Kidney (tissue), 14 donors: Measurements from ENCODE around the gene ADAMTS6. TPM values are rescaled to one million over a fixed set of nuclear protein-coding genes. Genes with fewer than 3 reads are reported as not detected.

Source experiments
- DNase-seq, 5 donors: peaks; one replicate each; pipeline ENCODE4 v3.0.0-alpha.2; 2013 to 2020
- FAIRE-seq: peaks from 2 replicates; lab custom pipeline; 2012; peaks lifted over from hg19 to GRCh38; lab: Jason Lieb, UNC
- H3K27ac ChIP-seq, 2 donors: one replicate each; pipeline ENCODE4 v1.7.0; 2013; ENCODE audit warnings: low read depth in 2 of 2, low read length in 2 of 2, inconsistent platforms in 1 of 2
- H3K27me3 ChIP-seq: one replicate; pipeline ENCODE4 v1.7.1; 2013; ENCODE audit warnings: low read length, inconsistent platforms; ENCODE audit not compliant: control insufficient read depth, insufficient read depth
- H3K36me3 ChIP-seq, 3 donors: one replicate each; pipeline versions ENCODE4 v1.7.0 to v1.7.1; 2013; ENCODE audit warnings: low read length in 3 of 3, control low read depth in 1 of 3, inconsistent platforms in 1 of 3; ENCODE audit not compliant: insufficient read depth in 3 of 3, control insufficient read depth in 2 of 3
- H3K4me1 ChIP-seq, 3 donors: one replicate each; pipeline versions ENCODE4 v1.7.0 to v1.7.1; 2013; ENCODE audit warnings: low read length in 3 of 3, inconsistent platforms in 1 of 3, low read depth in 1 of 3; ENCODE audit not compliant: control insufficient read depth in 2 of 3, insufficient read depth in 2 of 3
- H3K4me3 ChIP-seq, 3 donors: one replicate each; pipeline versions ENCODE4 v1.7.0 to v1.8.1; 2013; ENCODE audit warnings: low read length in 3 of 3, control low read depth in 1 of 3, inconsistent platforms in 1 of 3
- H3K9ac ChIP-seq, 3 donors: one replicate each; pipeline versions ENCODE4 v1.7.0 to v1.7.1; 2013; ENCODE audit warnings: low read length in 3 of 3, control low read depth in 1 of 3, inconsistent platforms in 1 of 3
- H3K9me3 ChIP-seq, 3 donors: one replicate each; pipeline versions ENCODE4 v1.7.0 to v1.7.1; 2013; ENCODE audit warnings: low read length in 3 of 3, control low read depth in 1 of 3, inconsistent platforms in 1 of 3; ENCODE audit not compliant: control insufficient read depth in 2 of 3, insufficient read depth in 1 of 3
- CTCF ChIP-seq: IDR thresholded peaks from 3 replicates; pipeline ENCODE4 v1.5.1; 2012; ENCODE audit warnings: mild to moderate bottlenecking, moderate library complexity, borderline replicate concordance; ENCODE audit not compliant: insufficient read depth; ENCODE audit errors: extremely low read depth
- intact Hi-C: fragments of 100-400 bp; cut with DNase I; formaldehyde crosslinking; loops from one replicate; pipeline ENCODE4 v1.11.1; 2022
- polyA plus RNA-seq: library from polyadenylated mRNA; stranded (reverse); fragments of 350-450 nt; fragmentation: Illumina TruSeq; extraction: RNeasy Lipid Tissue Mini Kit (QIAGEN cat#74804); gene quantifications from one replicate; pipeline ENCODE4 v1.2.3, GENCODE V29; 2014; ENCODE audit warnings: low read depth, low replicate concordance; ENCODE audit not compliant: insufficient read depth
- total RNA-seq: library from RNA; stranded (reverse); fragmentation: NEBNext Ultra II Directional; extraction: Animal tissue kit (Norgen Biotek cat#: 25700); gene quantifications from one replicate; pipeline ENCODE4 v1.2.1, GENCODE V29; 2021
- donor health status: control.
- donor health status: control.
- donor health status: control.
- donor health status: control.
- donor health status: control.
- donor health status: DM: yes; HTN: yes; CAD: no.
- donor health status: Normal renal cell carcinoma (clear cell type).

ADAMTS6 gene
- total and polyA plus RNA-seq, 2 donors from 2014 or later = 0.32 to 6.7 TPM

- intact Hi-C loops = no loop called here
These were observed 202.1 kb downstream of the ADAMTS6 start for GRCh38 chr5:65279603-65280002.

GRCh38 chr5:65276178-65276890 lies 205.4 kb downstream of the ADAMTS6 start:
- no peak overlapping the region for H3K4me3 ChIP-seq
- no peak overlapping the region for H3K9ac ChIP-seq
- intact Hi-C loops = no loop called here
- FAIRE-seq (no peak), DNase-seq (no peak)
- H3K4me1 ChIP-seq = no peaks in the 10 kb centered on the region
- H3K27ac ChIP-seq = no peak overlapping the region
- H3K36me3 ChIP-seq = no peaks in the 10 kb centered on the region
- no peaks in the 10 kb centered on the region for H3K9me3 ChIP-seq
- no peak for TF ChIP-seq CTCF
- no peaks in the 10 kb centered on the region for H3K27me3 ChIP-seq

More at GRCh38 chr5:65279603-65280002, 202.1 kb downstream of the ADAMTS6 start:
- no peak overlapping the region for H3K9ac ChIP-seq
- FAIRE-seq = no peak
- H3K27ac ChIP-seq = no peak overlapping the region
- TF ChIP-seq CTCF = no peak
- H3K4me3 ChIP-seq = no peak overlapping the region
- no peaks in the 10 kb centered on the region for H3K9me3 ChIP-seq
- no peak for DNase-seq
- no peaks in the 10 kb centered on the region for H3K4me1 ChIP-seq
- no peaks in the 10 kb centered on the region for H3K27me3 ChIP-seq
- H3K36me3 ChIP-seq = no peaks in the 10 kb centered on the region

- Histone ChIP-seq H3K9me3 (no peaks in the 10 kb centered on the region), H3K27me3 (no peaks in the 10 kb centered on the region), H3K4me1 (no peaks in the 10 kb centered on the region), H3K36me3 (no peaks in the 10 kb centered on the region), H3K4me3 (no peak overlapping the region), H3K27ac (no peak overlapping the region), H3K9ac (no peak overlapping the region)
- no peak for FAIRE-seq
- intact Hi-C loops = no loop called here
- no peak for DNase-seq
- no peak for TF ChIP-seq CTCF
These were observed 209.8 kb downstream of the ADAMTS6 start for GRCh38 chr5:65271906-65272305.
